Measurements from ENCODE around the gene ERGIC1. TPM values are rescaled to one million over a fixed set of nuclear protein-coding genes. Genes with fewer than 3 reads are reported as not detected.

ERGIC1 gene
- polyA plus RNA-seq, 1 donor from 2014 or later, result 59.1 TPM

GRCh38 chr5:172798422-172799215, 35.4 kb upstream of the ERGIC1 start:
- no peaks in the 10 kb centered on the region for H3K79me2 ChIP-seq (replicated peaks; ENCODE audit: insufficient read depth, low read length)
- no peaks in the 10 kb centered on the region for H3K9me2 ChIP-seq (ENCODE audit: insufficient read depth, low read length)
- H3K4me2 ChIP-seq (ENCODE audit: low read length), result no peak overlapping the region
- H3K36me3 ChIP-seq (ENCODE audit: insufficient read depth, low read length), result no peaks in the 10 kb centered on the region
- H3K27me3 ChIP-seq (ENCODE audit: insufficient read depth, low read depth, low read length), result no peaks in the 10 kb centered on the region
- no peak overlapping the region for H3K4me3 ChIP-seq (ENCODE audit: low read length)
- H3K9me3 ChIP-seq (ENCODE audit: low read length), result no peaks in the 10 kb centered on the region
- H3K27ac ChIP-seq (ENCODE audit: low read length), result no peak overlapping the region
- H3K9ac ChIP-seq (ENCODE audit: low read length), result no peak overlapping the region
- TF ChIP-seq EZH2 (IDR thresholded peaks at IDR 0.05; ENCODE audit: borderline replicate concordance, insufficient read depth, low read length, poor library complexity, severe bottlenecking) (no peak), CTCF (IDR thresholded peaks at IDR 0.05; ENCODE audit: poor library complexity, severe bottlenecking) (no peak), TAF1 (IDR thresholded peaks at IDR 0.05; ENCODE audit: low read depth) (no peak), SMC3 (conservative IDR thresholded peaks at IDR 0.05; ENCODE audit: poor library complexity) (no peak), RAD21 (conservative IDR thresholded peaks at IDR 0.05) (no peak), REST (IDR thresholded peaks at IDR 0.05; ENCODE audit: borderline replicate concordance) (no peak), EP300 (conservative IDR thresholded peaks at IDR 0.05; ENCODE audit: poor library complexity, severe bottlenecking) (no peak), MXI1 (conservative IDR thresholded peaks at IDR 0.05; ENCODE audit: poor library complexity, severe bottlenecking) (no peak), POLR2AphosphoS5 (IDR thresholded peaks at IDR 0.05) (no peak)
- no peaks in the 10 kb centered on the region for H3F3A ChIP-seq (ENCODE audit: insufficient read depth, low read length, poor library complexity, severe bottlenecking)
- no peaks in the 10 kb centered on the region for H4K20me1 ChIP-seq (ENCODE audit: insufficient read depth)
- no peak overlapping the region for H2AFZ ChIP-seq (ENCODE audit: low read depth, low read length)

- H3K4me2 ChIP-seq (ENCODE audit: low read length), result no peak overlapping the region
- no peak overlapping the region for H3K27ac ChIP-seq (ENCODE audit: low read length)
- H3K79me2 ChIP-seq (replicated peaks; ENCODE audit: insufficient read depth, low read length), result no peaks in the 10 kb centered on the region
- H3F3A ChIP-seq (ENCODE audit: insufficient read depth, low read length, poor library complexity, severe bottlenecking), result no peaks in the 10 kb centered on the region
- no peak for TF ChIP-seq SMC3 (conservative IDR thresholded peaks at IDR 0.05; ENCODE audit: poor library complexity)
- no peak for TF ChIP-seq POLR2AphosphoS5 (IDR thresholded peaks at IDR 0.05)
- TF ChIP-seq EP300 (conservative IDR thresholded peaks at IDR 0.05; ENCODE audit: poor library complexity, severe bottlenecking), result no peak
- TF ChIP-seq EZH2 (IDR thresholded peaks at IDR 0.05; ENCODE audit: borderline replicate concordance, insufficient read depth, low read length, poor library complexity, severe bottlenecking), result no peak
- no peak for TF ChIP-seq REST (IDR thresholded peaks at IDR 0.05; ENCODE audit: borderline replicate concordance)
- TF ChIP-seq CTCF (IDR thresholded peaks at IDR 0.05; ENCODE audit: poor library complexity, severe bottlenecking), result no peak
- no peak for TF ChIP-seq MXI1 (conservative IDR thresholded peaks at IDR 0.05; ENCODE audit: poor library complexity, severe bottlenecking)
- TF ChIP-seq RAD21 (conservative IDR thresholded peaks at IDR 0.05), result no peak
- no peak for TF ChIP-seq TAF1 (IDR thresholded peaks at IDR 0.05; ENCODE audit: low read depth)
- H3K9ac ChIP-seq (ENCODE audit: low read length), result no peak overlapping the region
- H3K27me3 ChIP-seq (ENCODE audit: insufficient read depth, low read depth, low read length), result no peaks in the 10 kb centered on the region
- no peak overlapping the region for H3K4me3 ChIP-seq (ENCODE audit: low read length)
- H4K20me1 ChIP-seq (ENCODE audit: insufficient read depth), result no peaks in the 10 kb centered on the region
- no peaks in the 10 kb centered on the region for H3K9me3 ChIP-seq (ENCODE audit: low read length)
- no peaks in the 10 kb centered on the region for H3K9me2 ChIP-seq (ENCODE audit: insufficient read depth, low read length)
- H3K36me3 ChIP-seq (ENCODE audit: insufficient read depth, low read length), result no peaks in the 10 kb centered on the region
- H2AFZ ChIP-seq (ENCODE audit: low read depth, low read length), result no peak overlapping the region
Measured at GRCh38 chr5:172799416-172799815, 34.6 kb upstream of the ERGIC1 start.
